Measurements from ENCODE around the gene PDS5A.
"Not testable (repeated sequence)": the region's sequence is repeated elsewhere in the genome, so short reads cannot be mapped to it uniquely, and the experiment has no call there.

Gene PDS5A, protein sequence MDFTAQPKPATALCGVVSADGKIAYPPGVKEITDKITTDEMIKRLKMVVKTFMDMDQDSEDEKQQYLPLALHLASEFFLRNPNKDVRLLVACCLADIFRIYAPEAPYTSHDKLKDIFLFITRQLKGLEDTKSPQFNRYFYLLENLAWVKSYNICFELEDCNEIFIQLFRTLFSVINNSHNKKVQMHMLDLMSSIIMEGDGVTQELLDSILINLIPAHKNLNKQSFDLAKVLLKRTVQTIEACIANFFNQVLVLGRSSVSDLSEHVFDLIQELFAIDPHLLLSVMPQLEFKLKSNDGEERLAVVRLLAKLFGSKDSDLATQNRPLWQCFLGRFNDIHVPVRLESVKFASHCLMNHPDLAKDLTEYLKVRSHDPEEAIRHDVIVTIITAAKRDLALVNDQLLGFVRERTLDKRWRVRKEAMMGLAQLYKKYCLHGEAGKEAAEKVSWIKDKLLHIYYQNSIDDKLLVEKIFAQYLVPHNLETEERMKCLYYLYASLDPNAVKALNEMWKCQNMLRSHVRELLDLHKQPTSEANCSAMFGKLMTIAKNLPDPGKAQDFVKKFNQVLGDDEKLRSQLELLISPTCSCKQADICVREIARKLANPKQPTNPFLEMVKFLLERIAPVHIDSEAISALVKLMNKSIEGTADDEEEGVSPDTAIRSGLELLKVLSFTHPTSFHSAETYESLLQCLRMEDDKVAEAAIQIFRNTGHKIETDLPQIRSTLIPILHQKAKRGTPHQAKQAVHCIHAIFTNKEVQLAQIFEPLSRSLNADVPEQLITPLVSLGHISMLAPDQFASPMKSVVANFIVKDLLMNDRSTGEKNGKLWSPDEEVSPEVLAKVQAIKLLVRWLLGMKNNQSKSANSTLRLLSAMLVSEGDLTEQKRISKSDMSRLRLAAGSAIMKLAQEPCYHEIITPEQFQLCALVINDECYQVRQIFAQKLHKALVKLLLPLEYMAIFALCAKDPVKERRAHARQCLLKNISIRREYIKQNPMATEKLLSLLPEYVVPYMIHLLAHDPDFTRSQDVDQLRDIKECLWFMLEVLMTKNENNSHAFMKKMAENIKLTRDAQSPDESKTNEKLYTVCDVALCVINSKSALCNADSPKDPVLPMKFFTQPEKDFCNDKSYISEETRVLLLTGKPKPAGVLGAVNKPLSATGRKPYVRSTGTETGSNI (N-terminal part only)

GRCh38 chr4:39977489-39978377, at the start of gene PDS5A:
Gene PDS5A, minus strand, starts transcription at chr4:39977911. Its CDS starts 1,334 bp downstream, at chr4:39976577.
- DNase-seq: peak; percentile 88

DNA sequence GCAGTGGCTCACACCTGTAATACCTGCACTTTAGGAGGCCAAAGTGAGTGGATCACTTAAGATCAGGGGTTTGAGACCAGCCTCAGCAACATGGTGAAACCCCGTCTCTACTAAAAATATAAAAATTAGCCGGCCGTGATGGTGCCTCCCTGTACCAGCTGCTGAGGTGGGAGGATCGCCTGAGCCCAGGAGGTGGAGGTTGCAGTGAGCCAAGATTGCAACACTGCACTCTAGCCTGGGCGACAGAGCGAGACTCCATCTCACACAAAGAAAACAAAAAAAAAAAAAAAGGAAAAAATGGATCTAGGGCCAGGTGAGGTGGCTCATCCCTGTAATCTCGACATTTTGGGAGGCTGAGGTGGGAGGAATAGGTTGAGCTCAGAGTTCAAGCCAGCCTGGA, 46.3 kb upstream of the PDS5A start:
- not testable (repeated sequence) for DNase-seq

DNA sequence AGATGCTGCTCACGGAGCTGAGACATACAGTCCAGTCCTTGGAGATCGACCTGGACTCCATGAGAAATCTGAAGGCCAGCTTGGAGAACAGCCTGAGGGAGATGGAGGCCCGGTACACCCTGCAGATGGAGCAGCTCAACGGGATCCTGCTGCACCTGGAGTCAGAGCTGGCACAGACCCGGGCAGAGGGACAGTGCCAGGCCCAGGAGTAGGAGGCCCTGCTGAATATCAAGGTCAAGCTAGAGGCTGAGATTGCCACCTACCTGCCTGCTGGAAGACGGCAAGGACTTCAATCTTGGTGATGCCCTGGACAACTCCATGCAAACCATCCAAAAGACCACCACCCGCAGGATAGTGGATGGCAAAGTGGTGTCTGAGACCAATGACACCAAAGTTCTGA, 43.4 kb upstream of the PDS5A start:
- DNase-seq: not testable (repeated sequence)

DNA sequence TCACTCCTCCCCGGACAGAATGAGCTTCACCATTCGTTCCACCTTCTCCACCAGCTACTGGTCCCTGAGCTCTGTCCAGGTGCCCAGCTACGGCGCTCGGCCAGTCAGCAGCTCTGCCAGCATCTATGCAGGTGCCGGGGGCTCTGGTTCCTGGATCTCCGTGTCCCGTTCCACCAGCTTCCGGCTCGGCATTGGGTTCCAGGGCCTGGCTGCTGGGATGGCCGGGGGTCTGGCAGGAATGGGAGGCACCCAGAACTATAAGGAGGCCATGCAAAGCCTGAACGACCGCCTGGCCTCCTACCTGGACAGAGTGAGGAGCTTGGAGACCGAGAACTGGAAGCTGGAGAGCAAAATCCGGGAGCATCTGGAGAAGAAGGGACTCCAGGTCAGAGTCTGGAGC, 42.5 kb upstream of the PDS5A start:
- DNase-seq: no peak

DNA sequence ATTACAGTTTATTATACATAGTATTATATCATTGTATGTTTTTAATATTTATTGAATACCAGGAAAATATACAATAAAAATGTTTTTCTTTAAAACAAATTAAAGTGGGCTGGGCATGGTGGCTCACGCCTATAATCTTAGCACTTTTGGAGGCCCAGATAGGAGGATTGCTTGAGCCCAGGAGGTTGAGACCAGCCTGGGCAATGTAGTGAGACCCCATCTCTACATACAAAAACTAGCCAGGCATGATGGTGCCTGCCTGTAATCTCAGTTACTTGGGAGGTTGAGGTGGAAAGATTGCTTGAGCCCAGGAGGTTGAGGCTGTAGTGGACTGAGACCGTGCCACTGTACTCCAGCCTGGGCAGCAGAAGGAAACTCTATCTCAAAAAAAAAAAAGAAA, 38.3 kb upstream of the PDS5A start:
- DNase-seq: no peak

DNA sequence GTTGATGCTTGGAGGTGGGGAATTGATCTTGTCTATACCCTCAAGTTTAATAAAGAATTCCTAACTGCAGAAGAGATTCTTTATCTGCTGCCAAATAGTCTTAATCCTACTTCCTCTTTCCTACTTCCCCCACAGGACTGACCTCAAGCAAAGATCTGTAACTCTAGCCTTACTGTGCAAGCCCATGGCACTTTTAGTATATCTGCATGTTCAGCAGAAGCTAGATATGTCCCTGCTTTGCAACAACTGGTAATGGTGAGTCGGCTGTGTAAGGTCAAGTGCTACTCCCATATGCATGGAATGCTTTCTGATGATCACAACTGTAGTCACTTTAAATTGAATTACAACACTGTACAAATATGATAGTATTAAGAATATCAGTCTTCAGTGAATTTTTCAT, 26.3 kb upstream of the PDS5A start:
- no peak for DNase-seq

GRCh38 chr4:40000711-40001110, 23.0 kb upstream of the PDS5A start:
- DNase-seq: no peak

GRCh38 chr4:39998659-39999345, 21.1 kb upstream of the PDS5A start:
- DNase-seq: no peak

GRCh38 chr4:39996811-39997210, 19.1 kb upstream of the PDS5A start:
- no peak for DNase-seq

GRCh38 chr4:39994406-39994805, 16.7 kb upstream of the PDS5A start:
- no peak for DNase-seq

GRCh38 chr4:39989381-39989780, 11.7 kb upstream of the PDS5A start:
- not testable (repeated sequence) for DNase-seq

DNA sequence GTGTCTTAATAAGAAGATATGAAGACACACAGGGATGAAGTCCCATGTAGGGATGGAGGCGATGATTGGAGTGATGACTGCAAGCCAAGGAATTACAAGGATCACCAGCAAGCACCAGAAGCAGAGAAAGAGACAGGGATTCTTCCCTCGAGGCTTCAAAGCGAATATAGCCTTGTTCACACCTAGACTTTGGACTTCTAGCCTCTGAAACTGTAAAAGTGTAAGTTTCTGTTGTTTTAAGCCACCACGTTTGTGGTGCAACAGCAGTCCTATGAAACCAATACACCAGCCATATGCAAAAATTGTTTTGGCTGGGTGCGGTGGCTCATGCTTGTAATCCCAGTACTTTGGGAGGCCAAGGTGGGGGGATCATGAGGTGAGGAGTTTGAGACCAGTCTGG, 9.8 kb upstream of the PDS5A start:
- no peak for DNase-seq

DNA sequence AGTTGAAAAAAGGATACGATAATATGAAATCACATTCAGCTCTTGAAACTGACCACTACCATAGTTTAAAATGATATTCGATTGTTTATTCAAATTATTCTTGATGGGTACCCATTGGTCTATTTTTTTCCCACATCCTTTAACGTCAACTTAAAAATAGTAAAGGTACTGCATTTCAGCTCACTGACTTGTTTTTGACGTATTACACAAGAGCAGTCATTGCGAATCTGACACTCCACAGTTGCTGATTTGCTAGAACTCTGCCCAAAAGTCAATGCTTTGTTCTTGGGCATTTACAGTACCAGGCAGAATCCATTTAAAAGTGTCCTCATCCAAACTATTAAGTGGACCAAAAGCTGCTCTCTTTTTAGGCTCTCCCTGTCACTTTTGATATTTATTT, 1.2 kb upstream of the PDS5A start:
- no peak for DNase-seq

GRCh38 chr4:39978378-39978775, 666 bp upstream of the PDS5A start:
- no peak for DNase-seq

- peak; percentile 57 for DNase-seq
These were observed 694 bp downstream of the PDS5A start for GRCh38 chr4:39976945-39977488.

GRCh38 chr4:39976141-39976944, 1.4 kb downstream of the PDS5A start:
- peak; percentile 53 for DNase-seq

GRCh38 chr4:39975488-39976089, 2.1 kb downstream of the PDS5A start:
- no peak for DNase-seq

GRCh38 chr4:39973052-39973451, 4.7 kb downstream of the PDS5A start:
- not testable (repeated sequence) for DNase-seq

GRCh38 chr4:39970671-39971640, 6.8 kb downstream of the PDS5A start:
- no peak for DNase-seq

Data from stimulated activated CD4-positive, alpha-beta T cell treated with anti-CD3 and anti-CD28 coated beads, Interleukin-4, amount 100 ng/mL, for 1 hour (primary cell).